ENCODE measurements around the gene UST. TPM values are rescaled to one million over a fixed set of nuclear protein-coding genes. Genes with fewer than 3 reads are reported as not detected.

Gene UST
- total and polyA plus RNA-seq, 2 of the 8 experiments (the other 6 are each of a cell fraction or from before 2014, with no cell fraction given) = 13.5 to 34.5 TPM

- TF ChIP-seq, protein P1, sequence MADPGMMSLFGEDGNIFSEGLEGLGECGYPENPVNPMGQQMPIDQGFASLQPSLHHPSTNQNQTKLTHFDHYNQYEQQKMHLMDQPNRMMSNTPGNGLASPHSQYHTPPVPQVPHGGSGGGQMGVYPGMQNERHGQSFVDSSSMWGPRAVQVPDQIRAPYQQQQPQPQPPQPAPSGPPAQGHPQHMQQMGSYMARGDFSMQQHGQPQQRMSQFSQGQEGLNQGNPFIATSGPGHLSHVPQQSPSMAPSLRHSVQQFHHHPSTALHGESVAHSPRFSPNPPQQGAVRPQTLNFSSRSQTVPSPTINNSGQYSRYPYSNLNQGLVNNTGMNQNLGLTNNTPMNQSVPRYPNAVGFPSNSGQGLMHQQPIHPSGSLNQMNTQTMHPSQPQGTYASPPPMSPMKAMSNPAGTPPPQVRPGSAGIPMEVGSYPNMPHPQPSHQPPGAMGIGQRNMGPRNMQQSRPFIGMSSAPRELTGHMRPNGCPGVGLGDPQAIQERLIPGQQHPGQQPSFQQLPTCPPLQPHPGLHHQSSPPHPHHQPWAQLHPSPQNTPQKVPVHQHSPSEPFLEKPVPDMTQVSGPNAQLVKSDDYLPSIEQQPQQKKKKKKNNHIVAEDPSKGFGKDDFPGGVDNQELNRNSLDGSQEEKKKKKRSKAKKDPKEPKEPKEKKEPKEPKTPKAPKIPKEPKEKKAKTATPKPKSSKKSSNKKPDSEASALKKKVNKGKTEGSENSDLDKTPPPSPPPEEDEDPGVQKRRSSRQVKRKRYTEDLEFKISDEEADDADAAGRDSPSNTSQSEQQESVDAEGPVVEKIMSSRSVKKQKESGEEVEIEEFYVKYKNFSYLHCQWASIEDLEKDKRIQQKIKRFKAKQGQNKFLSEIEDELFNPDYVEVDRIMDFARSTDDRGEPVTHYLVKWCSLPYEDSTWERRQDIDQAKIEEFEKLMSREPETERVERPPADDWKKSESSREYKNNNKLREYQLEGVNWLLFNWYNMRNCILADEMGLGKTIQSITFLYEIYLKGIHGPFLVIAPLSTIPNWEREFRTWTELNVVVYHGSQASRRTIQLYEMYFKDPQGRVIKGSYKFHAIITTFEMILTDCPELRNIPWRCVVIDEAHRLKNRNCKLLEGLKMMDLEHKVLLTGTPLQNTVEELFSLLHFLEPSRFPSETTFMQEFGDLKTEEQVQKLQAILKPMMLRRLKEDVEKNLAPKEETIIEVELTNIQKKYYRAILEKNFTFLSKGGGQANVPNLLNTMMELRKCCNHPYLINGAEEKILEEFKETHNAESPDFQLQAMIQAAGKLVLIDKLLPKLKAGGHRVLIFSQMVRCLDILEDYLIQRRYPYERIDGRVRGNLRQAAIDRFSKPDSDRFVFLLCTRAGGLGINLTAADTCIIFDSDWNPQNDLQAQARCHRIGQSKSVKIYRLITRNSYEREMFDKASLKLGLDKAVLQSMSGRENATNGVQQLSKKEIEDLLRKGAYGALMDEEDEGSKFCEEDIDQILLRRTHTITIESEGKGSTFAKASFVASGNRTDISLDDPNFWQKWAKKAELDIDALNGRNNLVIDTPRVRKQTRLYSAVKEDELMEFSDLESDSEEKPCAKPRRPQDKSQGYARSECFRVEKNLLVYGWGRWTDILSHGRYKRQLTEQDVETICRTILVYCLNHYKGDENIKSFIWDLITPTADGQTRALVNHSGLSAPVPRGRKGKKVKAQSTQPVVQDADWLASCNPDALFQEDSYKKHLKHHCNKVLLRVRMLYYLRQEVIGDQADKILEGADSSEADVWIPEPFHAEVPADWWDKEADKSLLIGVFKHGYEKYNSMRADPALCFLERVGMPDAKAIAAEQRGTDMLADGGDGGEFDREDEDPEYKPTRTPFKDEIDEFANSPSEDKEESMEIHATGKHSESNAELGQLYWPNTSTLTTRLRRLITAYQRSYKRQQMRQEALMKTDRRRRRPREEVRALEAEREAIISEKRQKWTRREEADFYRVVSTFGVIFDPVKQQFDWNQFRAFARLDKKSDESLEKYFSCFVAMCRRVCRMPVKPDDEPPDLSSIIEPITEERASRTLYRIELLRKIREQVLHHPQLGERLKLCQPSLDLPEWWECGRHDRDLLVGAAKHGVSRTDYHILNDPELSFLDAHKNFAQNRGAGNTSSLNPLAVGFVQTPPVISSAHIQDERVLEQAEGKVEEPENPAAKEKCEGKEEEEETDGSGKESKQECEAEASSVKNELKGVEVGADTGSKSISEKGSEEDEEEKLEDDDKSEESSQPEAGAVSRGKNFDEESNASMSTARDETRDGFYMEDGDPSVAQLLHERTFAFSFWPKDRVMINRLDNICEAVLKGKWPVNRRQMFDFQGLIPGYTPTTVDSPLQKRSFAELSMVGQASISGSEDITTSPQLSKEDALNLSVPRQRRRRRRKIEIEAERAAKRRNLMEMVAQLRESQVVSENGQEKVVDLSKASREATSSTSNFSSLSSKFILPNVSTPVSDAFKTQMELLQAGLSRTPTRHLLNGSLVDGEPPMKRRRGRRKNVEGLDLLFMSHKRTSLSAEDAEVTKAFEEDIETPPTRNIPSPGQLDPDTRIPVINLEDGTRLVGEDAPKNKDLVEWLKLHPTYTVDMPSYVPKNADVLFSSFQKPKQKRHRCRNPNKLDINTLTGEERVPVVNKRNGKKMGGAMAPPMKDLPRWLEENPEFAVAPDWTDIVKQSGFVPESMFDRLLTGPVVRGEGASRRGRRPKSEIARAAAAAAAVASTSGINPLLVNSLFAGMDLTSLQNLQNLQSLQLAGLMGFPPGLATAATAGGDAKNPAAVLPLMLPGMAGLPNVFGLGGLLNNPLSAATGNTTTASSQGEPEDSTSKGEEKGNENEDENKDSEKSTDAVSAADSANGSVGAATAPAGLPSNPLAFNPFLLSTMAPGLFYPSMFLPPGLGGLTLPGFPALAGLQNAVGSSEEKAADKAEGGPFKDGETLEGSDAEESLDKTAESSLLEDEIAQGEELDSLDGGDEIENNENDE (IDR thresholded peaks at IDR 0.05; ENCODE audit: insufficient replicate concordance, low read length) = no peak
- TF ChIP-seq SP2 (IDR thresholded peaks at IDR 0.05; ENCODE audit: low read length) (no peak), RNF2 (IDR thresholded peaks at IDR 0.05; ENCODE audit: borderline replicate concordance, low read depth, low read length, missing control alignments, poor library complexity, severe bottlenecking) (no peak), GTF2F1 (IDR thresholded peaks at IDR 0.05; ENCODE audit: borderline replicate concordance, low read depth, low read length) (no peak), TAF1 (IDR thresholded peaks at IDR 0.05; ENCODE audit: low read depth, low read length) (no peak), POLR2AphosphoS5 (IDR thresholded peaks at IDR 0.05; ENCODE audit: low read depth, low read length) (no peak), ZNF274 (IDR thresholded peaks at IDR 0.05; ENCODE audit: borderline replicate concordance, extremely low read depth, low read length) (no peak)
These were observed 119.9 kb downstream of the UST start (continued) for GRCh38 chr6:148866657-148867268.

All from H1 (cell line).